NCI-H2081 treated with DMSO at 0.1 percent for 48 hours (cell line): ENCODE measurements around the gene PRPF6.

ENCODE experiments used
- DNase-seq: peaks from one replicate; lab custom pipeline; 2025; lab: John Stamatoyannopoulos, UW

PRPF6 gene

DNA sequence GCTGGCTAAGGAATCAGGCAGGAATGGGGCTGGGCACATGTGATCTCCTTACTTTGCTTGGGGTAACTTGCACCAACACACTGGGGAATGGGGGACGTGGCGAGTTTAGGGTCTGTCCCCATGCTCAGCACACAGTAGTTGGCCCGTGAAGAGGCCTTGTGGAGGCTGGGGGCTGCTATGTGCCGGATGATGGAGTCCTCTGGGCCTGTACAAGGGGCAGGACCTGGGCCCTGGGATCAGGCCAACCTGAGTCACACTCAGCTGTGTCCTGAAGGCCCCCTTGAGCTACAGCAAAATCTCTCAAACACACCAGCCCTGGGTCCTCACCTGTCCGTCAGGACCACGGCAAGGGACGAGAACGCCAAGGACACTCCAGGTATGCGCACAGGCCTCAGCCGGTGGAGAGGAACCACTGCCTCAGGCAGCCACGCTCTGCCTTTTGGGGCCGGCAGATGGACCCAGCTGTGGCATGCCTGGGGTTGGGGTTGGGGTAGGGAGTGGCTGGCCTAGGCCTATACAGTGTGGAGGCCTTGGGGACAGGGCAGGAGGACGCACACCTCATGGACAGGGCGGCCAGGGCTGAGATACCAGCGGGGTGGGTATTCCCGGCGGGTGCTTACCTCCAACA, 35.8 kb upstream of the PRPF6 start:
- DNase-seq: no peak

DNA sequence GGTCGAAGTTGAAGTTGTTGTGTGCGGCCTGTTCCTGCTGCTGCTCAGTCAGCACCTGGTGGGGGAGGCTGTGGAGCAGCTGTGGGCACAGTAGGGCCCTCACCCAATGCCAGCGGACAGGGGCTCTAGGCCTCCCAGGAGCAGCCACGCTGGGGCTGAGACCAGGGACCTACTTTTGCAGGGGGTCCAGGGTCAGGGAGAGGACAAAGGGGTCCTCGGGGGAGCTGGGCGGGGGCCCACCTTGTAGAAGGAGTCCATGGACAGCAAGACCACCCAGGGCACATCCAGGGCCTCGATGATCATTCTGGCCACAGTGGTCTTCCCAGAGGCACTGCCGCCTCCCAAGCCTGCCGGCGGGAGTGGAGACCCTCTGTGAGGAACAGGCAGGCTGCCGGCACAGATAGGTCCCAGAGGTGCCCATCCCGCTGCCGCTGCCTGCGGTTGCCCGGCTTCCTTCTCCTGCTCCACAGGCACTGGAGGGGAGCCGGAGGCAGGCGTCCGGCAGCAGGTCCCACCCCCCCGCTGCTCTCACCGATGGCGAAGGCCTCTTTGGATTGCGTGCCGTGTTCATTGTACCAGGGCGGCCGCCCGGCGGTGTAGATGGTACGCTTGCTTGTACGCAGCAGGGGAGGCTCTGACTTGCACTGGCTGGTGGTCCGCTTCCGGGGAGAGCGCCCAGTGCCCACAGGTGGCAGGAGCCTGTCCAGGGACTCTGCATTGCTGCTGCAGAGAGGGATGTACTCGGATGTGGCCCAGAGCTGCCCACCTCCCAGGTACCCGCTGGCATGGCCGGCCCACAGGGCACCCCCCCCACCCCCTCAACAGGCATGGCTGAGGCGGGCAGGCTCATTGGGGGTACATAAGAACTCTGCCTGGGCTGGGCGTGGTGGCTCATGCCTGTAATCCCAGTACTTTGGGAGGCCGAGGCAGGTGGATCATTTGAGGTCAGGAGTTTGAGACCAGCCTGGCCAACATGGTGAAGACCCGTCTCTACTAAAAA, 34.7 kb upstream of the PRPF6 start:
- no peak for DNase-seq

DNA sequence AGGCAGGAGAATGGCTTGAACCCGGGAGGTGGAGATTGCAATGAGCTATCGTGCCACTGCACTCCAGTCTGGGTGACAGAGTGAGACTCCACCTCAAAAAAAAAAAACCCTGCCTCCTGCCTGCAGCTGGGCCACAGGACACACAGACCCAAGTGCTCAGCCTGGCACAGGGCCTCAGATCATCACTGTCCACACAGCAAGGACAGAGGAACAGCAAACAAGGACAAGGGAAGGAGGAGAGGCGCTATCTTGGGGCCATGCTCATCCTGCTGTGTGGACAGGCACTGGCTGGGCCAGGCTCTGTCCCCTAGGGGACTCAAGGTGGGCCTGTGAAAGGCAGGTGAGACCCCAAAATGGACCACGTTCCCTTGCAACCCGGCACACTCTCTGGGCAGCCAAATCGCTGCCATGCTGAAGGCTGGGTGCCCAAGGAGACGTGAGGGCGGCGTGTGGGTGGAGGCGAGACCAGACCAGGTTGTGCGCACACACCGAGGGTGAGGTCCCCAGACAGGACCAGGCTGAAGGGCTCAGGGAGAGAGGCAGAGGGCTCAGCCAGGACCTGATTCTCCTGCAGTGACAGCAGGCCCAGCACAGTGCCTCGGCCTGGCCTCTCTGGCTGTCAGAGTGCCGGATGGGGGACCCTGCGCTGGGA, 33.8 kb upstream of the PRPF6 start:
- no peak for DNase-seq

DNA sequence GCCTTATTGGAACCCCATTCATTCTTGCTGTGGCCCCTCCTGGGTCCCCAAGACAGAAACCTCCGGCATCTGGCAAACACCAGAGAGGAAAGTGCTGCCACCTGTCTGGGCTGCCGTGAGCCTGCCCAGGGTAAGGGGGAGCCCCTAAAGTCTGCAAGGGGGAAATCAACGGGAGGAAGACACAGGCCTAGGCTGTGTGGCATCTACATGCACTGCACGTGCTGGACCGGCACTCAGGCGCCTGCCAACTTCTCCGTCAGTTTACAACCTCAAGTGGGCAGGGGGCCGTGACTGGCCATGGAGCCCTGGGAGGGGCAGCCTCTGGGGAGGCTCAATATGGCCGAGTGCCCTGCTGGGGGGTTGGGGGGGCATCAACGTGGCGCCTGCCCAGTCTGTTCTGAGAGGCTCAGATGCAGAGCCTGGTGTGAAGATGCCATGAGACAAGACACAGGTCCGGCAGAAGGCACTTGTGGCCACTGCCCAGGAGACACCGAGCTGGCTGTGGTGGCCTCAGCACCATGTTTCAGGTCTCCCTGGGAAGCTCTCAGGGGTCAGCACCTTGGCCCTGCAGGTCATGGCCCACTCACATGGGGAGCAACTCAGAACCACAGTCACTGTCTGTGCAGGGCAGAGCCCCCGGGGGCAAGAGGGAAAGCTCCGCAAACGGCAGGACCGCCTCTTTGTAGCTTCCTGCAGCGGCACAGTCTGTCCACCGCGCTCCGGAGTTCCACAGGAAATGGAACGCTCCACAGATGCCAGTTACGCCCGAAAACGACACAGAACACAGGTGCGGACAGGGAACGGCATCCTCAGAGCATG, 33.1 kb upstream of the PRPF6 start:
- DNase-seq: no peak

DNA sequence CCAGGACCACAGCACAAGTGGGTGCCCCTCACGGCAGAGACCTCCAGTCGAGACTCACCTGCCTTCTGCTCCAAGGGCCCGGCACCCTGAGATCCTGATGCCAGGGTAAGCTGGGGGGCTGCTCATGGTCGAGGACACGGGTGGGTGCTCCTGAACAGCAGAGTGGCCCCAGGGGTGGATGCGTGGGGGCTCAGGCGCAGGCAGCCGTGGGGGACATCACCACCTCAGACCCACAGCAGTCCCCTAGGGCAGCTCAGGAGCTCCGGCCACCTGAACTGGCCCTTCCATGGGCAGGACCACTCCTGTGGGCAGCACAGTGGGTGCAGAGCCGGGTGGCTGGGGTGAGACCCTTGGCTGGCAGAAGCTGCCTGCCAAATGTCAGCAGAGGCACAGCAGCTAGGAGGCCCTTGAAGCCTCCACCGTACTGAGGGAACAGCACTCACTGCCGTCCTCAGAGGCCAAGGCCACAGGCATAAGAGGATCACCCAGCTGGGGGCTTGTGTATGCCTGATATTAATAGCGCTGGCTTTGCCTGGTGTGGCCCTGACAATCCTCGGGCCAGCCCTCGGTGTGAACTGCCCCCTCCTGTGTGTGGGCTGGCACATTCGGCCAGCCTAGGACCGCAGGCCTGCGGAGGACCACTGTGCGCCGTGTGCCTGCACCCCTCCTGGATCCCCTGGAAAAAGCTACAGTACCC, 30.1 kb upstream of the PRPF6 start:
- DNase-seq: no peak

DNA sequence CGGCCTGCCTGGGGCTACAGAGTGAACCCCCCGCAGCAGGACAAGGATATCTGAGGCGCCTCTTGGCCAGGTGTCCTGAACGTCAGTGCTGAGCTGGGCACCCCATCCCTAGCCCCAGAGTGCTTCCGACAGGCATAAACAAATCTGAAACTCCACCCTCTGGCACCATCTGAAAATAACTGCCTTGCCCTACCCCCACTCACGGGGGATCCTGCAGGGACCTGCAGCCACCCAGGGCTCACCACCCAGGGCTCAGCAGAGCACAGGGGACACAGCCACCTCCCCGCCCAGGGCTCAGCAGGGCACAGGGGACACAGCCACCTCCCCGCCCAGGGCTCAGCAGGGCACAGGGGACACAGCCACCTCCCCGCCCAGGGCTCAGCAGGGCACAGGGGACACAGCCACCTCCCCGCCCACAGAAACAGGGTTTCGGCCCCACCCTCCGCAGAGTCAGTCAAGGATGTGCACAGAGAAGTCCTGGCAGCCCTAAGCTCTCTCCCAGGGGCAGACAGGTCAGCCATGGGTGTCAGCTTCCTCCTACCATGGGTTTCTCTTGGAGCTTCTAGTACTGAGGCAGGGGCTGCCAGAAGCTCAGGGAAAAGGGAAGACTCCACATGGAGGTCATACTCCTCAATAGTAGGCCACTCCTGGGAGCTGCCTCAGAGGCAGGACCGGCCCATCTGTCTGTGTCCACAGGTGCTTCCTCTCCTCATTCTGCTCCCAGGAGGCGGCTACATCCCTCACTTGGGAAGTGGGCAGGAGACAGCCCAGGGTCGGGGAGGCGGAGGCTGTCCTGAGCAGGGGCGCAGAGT, 29.3 kb upstream of the PRPF6 start:
- no peak for DNase-seq

DNA sequence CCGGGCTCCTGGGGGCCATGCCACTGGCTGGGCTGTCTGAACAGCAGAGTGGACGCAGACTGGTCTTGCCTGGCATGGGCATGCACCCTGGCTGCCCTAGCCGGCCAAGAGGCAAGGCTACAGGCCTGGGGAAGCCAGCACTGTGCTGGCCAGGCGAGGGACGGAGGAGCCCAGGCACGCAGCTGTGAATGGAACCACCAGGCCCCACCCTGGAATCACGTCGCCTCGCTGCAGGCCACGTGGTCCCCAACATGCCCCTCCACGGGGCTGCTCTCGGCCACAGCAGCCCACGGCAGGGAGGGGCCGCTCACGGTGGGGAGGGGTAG, 28.8 kb upstream of the PRPF6 start:
- no peak for DNase-seq

DNA sequence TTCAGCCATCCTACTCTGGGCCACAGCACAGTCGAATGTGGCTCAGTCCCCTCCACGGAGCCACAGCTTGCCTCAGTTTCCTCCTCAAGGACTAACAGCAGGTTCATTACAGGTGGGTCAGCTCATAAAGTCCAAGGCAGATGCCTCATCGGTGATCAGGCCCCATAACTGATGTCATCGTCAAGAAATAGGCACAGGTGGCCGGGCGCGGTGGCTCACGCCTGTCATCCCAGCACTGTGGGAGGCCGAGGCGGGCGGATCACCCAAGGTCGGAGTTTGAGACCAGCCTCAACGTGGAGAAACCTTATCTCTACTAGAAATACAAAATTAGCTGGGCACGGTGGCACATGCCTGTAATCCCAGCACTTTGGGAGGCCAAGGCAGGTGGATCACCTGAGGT, 28.2 kb upstream of the PRPF6 start:
- no peak for DNase-seq

DNA sequence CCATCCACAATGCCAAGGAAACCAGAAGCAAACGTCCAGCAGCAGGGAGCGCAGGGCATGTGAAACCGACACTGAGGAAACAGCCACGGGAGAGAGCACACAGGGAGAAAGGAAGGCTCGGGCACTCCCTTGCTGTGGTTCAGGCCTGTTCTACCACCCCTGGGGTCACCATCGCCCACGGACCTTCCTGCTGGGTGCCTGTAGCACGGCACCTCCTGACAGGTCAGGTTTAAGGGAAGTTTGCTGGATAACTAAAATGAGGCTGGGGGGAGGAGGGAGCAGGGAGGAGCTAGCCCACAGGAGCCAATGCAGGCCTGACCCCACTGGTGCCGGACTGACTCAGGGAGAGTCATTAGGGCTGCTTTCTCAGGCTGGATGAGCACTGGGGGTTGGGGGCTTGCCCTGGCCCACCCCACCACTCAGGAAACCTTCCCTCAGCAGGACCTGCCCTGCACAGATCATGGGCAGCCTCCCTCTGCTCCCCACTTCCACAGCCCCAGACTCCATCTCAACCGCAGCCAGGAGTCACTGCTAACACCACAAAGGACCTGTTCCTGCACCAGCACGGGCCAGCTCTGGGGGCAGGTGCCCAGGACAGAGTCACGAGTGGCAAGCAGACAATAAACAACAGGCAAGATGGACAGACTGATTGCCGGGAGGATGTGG, 27.0 kb upstream of the PRPF6 start:
- DNase-seq: no peak

DNA sequence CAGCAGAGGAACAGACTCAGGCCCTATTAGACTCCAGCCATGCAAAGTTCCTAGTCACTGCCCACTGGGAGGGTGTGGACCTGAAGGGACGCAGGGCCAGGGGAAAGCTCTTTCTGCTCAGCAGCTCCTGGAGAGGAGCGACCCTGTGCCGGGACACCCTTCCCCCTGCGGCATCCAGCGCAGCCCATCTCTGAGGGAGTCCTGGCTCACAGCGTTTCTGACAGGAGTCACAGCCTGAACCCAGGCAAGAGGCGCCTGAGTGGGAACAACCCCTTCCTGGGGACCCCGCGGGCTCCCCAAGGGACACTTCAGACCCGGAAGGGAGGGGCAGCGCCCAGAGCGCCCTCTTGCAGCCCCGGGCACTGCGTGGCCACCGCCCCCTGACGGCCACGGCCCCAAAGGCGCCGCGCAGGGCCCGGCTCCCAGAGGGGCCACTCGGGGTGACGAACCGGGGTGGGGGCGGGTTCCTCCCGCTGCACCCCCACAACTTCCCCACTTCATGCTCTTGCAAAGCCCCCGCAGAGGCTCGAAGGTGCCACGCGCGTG, 25.6 kb upstream of the PRPF6 start:
- DNase-seq: no peak

DNA sequence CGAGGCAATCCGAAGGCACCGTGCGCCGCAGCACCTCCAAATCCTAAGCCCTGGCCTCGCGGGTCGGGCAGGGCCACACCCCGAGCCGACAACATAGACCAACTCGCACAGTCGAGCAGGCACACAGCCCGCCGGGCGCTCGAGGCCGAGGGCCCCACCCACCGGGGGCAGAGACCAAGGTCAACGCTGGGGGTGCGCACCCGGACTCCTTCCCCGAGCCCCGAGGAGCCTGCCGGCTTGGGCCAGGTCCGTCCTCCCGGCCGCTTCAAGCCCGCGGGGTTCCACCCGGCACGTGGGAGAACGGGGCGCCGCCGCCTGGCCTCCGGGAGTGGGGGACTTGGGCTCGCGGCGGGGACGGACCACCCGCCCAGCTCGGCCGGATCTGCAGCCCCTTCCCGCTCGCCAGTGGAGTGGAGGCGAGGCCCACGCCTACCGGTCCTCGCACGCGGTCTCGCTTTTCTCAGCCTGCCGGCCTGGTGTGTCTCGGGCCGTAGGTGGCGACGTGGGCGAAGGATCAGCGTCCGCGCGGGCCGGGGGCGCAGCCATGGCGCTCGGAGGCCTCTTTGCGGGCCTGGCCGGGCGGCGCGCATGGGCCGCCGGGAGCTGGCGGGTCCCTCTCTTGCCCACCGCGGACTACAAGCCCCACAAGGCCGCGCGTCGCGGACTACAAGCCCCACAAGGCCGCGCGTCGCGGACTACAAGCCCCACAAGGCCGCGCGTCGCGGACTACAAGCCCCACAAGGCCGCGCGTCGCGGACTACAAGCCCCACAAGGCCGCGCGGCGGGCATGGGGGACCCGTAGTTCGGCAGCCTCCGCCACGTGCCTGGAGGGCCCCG, 24.9 kb upstream of the PRPF6 start, which contains the start of gene UCKL1:
Gene UCKL1, minus strand, starts transcription at position 590 of the 837 bp plus-strand sequence. Its CDS starts 44 bp downstream, at position 546.
- DNase-seq: no peak

DNA sequence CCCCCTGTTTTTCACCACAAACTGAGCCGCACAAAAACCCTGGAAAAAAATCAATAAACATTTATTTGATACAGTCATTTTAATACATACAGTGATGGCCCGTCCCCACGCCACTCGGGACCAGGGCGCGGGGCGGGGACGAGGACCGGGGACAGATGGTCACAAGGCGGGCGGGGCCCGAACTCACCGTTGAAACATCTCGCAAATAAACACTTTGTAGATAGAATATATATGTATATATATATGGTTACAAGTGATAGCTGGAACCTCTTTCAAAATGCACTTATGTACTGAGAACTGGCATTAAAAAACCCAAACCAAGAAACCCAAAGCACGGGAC, 24.3 kb upstream of the PRPF6 start:
- no peak for DNase-seq

DNA sequence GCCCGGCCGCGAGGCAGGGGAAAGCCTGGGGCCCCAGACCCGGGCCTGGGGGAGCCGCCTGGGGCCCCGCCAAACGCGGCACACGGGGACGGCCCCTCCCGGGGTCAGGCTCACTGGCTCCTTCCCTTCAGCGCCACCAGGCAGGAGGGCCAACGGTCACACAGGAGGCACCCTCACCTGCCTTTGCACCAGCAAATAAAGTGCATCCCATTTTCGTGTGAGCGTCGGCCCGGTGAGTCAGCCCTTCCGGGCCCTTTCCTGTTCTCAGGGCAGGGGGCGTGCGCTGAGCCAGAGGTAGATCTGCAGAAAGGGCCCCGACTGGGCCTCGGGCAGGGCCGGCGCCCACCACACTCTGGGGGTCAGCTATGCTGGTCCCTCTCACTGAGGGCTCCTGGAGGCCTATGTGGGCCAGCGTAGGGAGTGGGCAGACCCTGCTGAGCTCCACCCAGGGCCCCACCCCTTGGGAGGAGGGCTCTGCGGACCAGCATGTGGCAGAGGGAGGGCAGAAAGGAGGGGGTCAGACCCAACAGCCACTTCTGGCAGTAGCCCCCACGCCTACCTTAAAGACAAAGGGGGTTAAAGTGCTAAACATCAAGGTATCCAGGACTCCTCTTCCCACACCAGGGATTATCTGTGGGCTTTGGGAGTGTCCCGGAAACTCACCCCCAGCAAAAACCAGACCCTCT, 23.8 kb upstream of the PRPF6 start:
- no peak for DNase-seq

DNA sequence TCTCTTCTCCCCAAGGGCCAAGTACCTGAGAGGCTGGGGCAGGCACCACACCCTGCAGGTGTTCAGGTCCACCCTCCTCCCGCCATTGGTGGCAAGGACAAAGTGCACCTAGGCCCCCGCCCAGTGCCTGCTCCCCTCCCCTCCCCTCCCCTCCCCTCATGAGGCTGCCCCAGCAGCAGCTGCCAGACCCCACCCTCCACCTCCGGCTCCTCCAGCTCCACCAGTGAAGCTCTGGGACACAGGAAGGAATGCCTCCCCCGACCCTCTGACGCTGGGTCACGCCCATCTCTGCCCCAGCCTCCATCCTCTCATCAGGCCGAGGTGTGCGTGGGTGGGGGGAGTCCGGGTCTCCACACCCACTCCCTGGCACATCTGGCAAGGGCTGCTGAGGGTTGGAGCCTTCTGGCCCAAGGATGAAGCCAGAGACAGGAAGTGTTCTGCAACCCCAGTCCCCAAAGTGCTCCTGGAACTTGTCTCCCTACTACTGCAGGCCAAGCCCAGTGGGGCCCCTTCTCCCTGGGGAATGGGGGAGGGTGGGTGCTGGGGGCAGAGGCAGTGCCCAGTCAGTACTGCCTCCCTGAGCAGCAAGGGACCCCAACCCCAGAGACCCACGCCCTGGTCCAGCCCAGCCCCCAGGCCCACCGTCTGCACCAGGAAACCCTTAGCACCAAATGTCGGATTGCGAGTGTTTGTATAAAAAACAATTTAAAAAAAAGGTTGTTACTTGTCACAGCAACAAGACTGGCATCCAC, 23.1 kb upstream of the PRPF6 start:
- DNase-seq: no peak

DNA sequence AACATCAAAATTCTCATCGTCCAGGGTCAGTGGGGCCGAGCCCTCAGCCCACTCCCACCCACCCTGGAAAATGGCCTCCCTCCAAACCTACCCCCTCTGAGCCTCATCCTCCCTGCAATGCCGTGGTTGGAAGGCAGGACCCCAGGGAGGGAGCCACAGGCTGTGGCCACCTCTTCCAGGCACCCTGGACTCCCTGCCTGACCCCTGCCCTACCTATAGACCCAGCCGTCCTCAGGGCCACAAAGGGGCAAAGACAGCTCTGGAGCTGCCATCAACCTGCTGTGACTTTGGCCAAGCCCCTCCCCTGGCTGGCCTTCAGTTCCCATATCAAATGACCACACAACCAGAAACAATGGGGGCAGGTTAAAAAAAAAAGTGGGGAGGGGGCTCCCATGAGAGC, 22.5 kb upstream of the PRPF6 start:
- DNase-seq: no peak

DNA sequence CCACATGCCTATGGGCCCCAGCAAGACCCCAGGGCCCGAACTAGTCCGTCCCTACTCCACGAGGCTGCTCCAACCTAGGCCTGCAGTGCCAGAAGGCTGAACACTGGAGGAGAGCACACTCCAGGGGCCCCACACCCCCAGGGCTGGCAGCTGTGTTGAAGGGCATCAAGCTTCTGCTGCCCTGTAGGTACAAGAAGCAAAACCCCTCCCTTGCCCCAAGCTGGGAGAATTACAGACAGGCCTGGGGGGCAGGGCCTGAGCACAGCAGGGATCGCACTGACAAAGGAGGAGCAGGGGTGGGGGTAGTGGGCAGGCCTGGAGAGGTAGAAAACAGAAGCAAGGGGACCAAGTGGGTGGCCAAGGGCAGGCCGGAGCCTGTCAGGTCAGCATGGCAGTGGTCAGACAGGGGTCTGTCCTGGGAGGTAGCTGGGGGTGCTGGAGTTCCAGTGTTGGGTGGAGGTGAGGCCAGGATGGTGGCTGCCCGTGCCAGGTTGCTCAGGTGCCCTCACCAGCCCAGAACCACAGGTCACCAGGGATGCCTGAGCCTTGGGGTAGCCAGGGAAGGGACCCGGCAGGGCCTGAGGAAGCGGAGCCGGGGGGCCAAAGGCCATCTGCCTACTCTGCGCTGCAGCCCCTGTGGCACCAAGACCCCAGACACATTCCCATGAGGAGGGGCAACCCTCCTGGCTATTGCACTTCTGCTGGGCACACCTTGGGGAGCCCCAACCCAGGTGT, 21.8 kb upstream of the PRPF6 start:
- DNase-seq: no peak

DNA sequence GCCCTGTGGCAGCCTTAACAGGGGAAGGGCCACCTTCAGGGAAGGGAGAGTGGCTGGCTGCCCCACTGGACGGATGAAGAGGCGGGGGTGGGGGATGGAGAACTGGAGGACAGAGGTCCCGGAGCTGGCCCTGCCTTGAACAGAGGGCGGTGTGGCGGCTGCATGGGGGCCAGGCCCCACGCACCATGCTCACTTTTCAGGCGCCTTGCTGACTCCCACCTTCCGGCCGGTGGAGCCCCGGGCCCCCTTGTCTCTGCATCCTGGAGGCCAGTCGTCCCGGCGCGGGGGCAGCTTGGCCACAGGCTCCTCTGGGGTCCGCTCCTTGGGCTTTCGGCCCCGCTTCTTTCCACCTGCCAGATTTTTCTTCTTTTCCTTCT, 21.2 kb upstream of the PRPF6 start:
- DNase-seq: no peak
